GM12878 (cell line): ENCODE results near the gene LIN37. TPM values are rescaled to one million over a fixed set of nuclear protein-coding genes. Genes with fewer than 3 reads are reported as not detected.

Source experiments
- ATAC-seq: fragments of 200-7000 bp; cut with Tn5 transposase; 3 replicates; pipeline ENCODE4 v1.9.1; 2020; ENCODE audit warnings: mild to moderate bottlenecking, moderate library complexity
- BruUV-seq: library from RNA; stranded (reverse); fragments of 400-500 nt; replicated peaks from 2 replicates; lab custom pipeline; 2021; lab: Mats Ljungman, UMichigan
- CTCF ChIA-PET: fragments of 300-600 bp; sonication (Branson Sonifier 250); formaldehyde crosslinking; extraction: SDS; loops from one replicate; lab custom pipeline; 2021; ENCODE audit warnings: inconsistent platforms; lab: Yijun Ruan, JAX
- POLR2A ChIA-PET: fragments of 350-600 bp; formaldehyde crosslinking; extraction: SDS; loops from one replicate; lab custom pipeline; 2021; ENCODE audit warnings: inconsistent platforms; lab: Charles Lee
- RAD21 ChIA-PET: fragments of 300-600 bp; sonication (Branson Sonifier 250); formaldehyde crosslinking; loops from one replicate; lab custom pipeline; 2023; ENCODE audit warnings: antibody characterized with exemption; ENCODE audit not compliant: unreplicated experiment; lab: Charles Lee
- SMC1A ChIA-PET: fragments of 300-600 bp; sonication (Branson Sonifier 250); formaldehyde crosslinking; loops from one replicate; lab custom pipeline; 2023; ENCODE audit not compliant: unreplicated experiment, uncharacterized antibody; lab: Charles Lee
- DNase-seq: peaks from one replicate; pipeline ENCODE4 v3.0.0-alpha.2; 2011; ENCODE audit warnings: low read depth, low spot score
- FAIRE-seq: peaks from 3 replicates; lab custom pipeline; 2011; peaks lifted over from hg19 to GRCh38; lab: Jason Lieb, UNC
- H2AFZ ChIP-seq: 2 replicates; pipeline ENCODE4 v1.6.0; 2011; ENCODE audit warnings: low read depth, low read length, control low read depth; ENCODE audit not compliant: control insufficient read depth
- H3K27ac ChIP-seq: 2 replicates; pipeline ENCODE4 v1.5.1; 2011; ENCODE audit warnings: control low read depth; ENCODE audit not compliant: control insufficient read depth, insufficient read depth
- H3K27me3 ChIP-seq, 2 experiments: replicated peaks in 1 of 2; 2 replicates each; pipeline versions ENCODE4 v1.6.0 to v1.6.1; 2011; ENCODE audit warnings: low read length in 1 of 2; ENCODE audit not compliant: control insufficient read depth in 2 of 2, insufficient read depth in 2 of 2
- H3K36me3 ChIP-seq, 2 experiments: 2 replicates each; pipeline ENCODE4 v1.5.1; 2011; ENCODE audit warnings: low read length in 1 of 2; ENCODE audit not compliant: control insufficient read depth in 2 of 2, insufficient read depth in 2 of 2
- H3K4me1 ChIP-seq: 2 replicates; pipeline ENCODE4 v1.6.1; 2011; ENCODE audit warnings: mild to moderate bottlenecking, low read length, moderate library complexity, mixed read lengths; ENCODE audit not compliant: control insufficient read depth, insufficient read depth
- H3K4me2 ChIP-seq: 2 replicates; pipeline ENCODE4 v1.6.0; 2011; ENCODE audit warnings: control low read depth; ENCODE audit not compliant: control insufficient read depth, insufficient read depth
- H3K4me3 ChIP-seq: fragments of 200-600 bp; sonication (generic); 2 replicates; pipeline ENCODE4 v1.5.1; 2016
- H3K79me2 ChIP-seq: 2 replicates; pipeline ENCODE4 v1.6.0; 2011; ENCODE audit warnings: low read length; ENCODE audit not compliant: control insufficient read depth, insufficient read depth
- H3K9ac ChIP-seq: 2 replicates; pipeline ENCODE4 v1.8.0; 2011; ENCODE audit warnings: low read length, control low read depth, mixed read lengths; ENCODE audit not compliant: control insufficient read depth, insufficient read depth
- H3K9me3 ChIP-seq: replicated peaks from 3 replicates; pipeline ENCODE4 v1.5.1; 2011; ENCODE audit warnings: mild to moderate bottlenecking, low read length; ENCODE audit not compliant: control insufficient read depth, insufficient read depth
- H4K20me1 ChIP-seq: 2 replicates; pipeline ENCODE4 v1.6.0; 2011; ENCODE audit not compliant: control insufficient read depth, insufficient read depth
- CREM ChIP-seq: IDR thresholded peaks from 2 replicates; pipeline ENCODE4 v1.6.1; 2014; ENCODE audit warnings: antibody characterized with exemption, low read depth
- CTCF ChIP-seq, 3 experiments: IDR thresholded peaks in 2 of 3; conservative IDR thresholded peaks in 1 of 3; 2 replicates each; pipeline ENCODE4 v1.5.1; 2011; ENCODE audit warnings: low read depth in 3 of 3, low read length in 3 of 3, mild to moderate bottlenecking in 3 of 3, control low read depth in 2 of 3, moderate library complexity in 2 of 3, inconsistent platforms in 1 of 3, mixed read lengths in 1 of 3; ENCODE audit not compliant: control insufficient read depth in 2 of 3, insufficient read depth in 1 of 3; ENCODE audit errors: extremely low read depth in 1 of 3
- E2F8 ChIP-seq: fragments of 450-650 bp; IDR thresholded peaks from 2 replicates; pipeline ENCODE4 v1.6.1; 2018; ENCODE audit warnings: mild to moderate bottlenecking, low read depth, moderate library complexity; ENCODE audit not compliant: partially characterized antibody
- EP300 ChIP-seq, 2 experiments: fragments of 150-350 bp in 1 of 2; IDR thresholded peaks; 2 replicates each; pipeline ENCODE4 v1.6.1; 2011 to 2012; ENCODE audit warnings: low read depth in 2 of 2, low read length in 2 of 2, borderline replicate concordance in 1 of 2, improper control_type of control experiment in 1 of 2, inconsistent platforms in 1 of 2; ENCODE audit not compliant: control insufficient read depth in 1 of 2
- JUND ChIP-seq: IDR thresholded peaks from 2 replicates; pipeline ENCODE4 v1.6.1; 2012; ENCODE audit warnings: low read depth, mild to moderate bottlenecking, low read length, improper control_type of control experiment, moderate library complexity
- NFXL1 ChIP-seq: fragments of 450-650 bp; IDR thresholded peaks from 2 replicates; pipeline ENCODE4 v1.6.1; 2017; ENCODE audit warnings: antibody characterized with exemption, mild to moderate bottlenecking, borderline replicate concordance
- RCOR1 ChIP-seq: conservative IDR thresholded peaks from 2 replicates; pipeline ENCODE4 v1.6.1; 2012; ENCODE audit warnings: low read depth, low read length, improper control_type of control experiment
- SP1 ChIP-seq: IDR thresholded peaks from one replicate; pipeline ENCODE4 v1.6.1; 2011; ENCODE audit warnings: low read depth, low read length
- SREBF1 ChIP-seq: IDR thresholded peaks from 2 replicates; pipeline ENCODE4 v1.6.1; 2012; ENCODE audit warnings: mild to moderate bottlenecking, low read length
- STAT3 ChIP-seq: IDR thresholded peaks from 2 replicates; pipeline ENCODE4 v1.6.1; 2011; ENCODE audit warnings: low read depth, low read length, improper control_type of control experiment
- TCF3 ChIP-seq: IDR thresholded peaks from 2 replicates; pipeline ENCODE4 v1.6.1; 2012; ENCODE audit warnings: low read depth, mild to moderate bottlenecking, low read length, borderline replicate concordance; ENCODE audit not compliant: insufficient read depth
- ZNF24 ChIP-seq: fragments of 450-650 bp; IDR thresholded peaks from 2 replicates; pipeline ENCODE4 v1.6.1; 2017; ENCODE audit warnings: antibody characterized with exemption, mild to moderate bottlenecking
- ZZZ3 ChIP-seq: IDR thresholded peaks from 2 replicates; pipeline ENCODE4 v1.6.1; 2011; ENCODE audit warnings: low read depth; ENCODE audit not compliant: control insufficient read depth, insufficient read length
- WGBS: methylation state at CpG from one replicate; pipeline ENCODE4 v1.1.6; 2016; ENCODE audit warnings: low lambda C conversion rate; ENCODE audit not compliant: insufficient replicate concordance, insufficient coverage; ENCODE audit errors: missing lambda C conversion rate; 5-methylcytosine and 5-hydroxymethylcytosine counted together
- in situ Hi-C: fragments of 300-500 bp; cut with MboI; formaldehyde crosslinking; loops from 9 replicates; pipeline ENCODE4 v1.14.3; 2018; ENCODE audit warnings: mixed read lengths
- intact Hi-C: fragments of 100-400 bp; cut with micrococcal nuclease; formaldehyde crosslinking; loops from one replicate; pipeline ENCODE4 v1.14.2; 2022; ENCODE audit not compliant: unreplicated experiment
- polyA plus RNA-seq, 11 experiments: library from polyadenylated mRNA; depleted of rRNA in 4 of 11; unstranded in 6 of 11; stranded (reverse) in 5 of 11; fragments of >200 nt; fragmentation: Nextera tagmentation in 4 of 11; fragmentation: Illumina TruSeq in 1 of 11; extraction: Ambion mirVana in 4 of 11; extraction: Trizol in 1 of 11; gene quantifications; 1 replicate in 1 of 11; 2 replicates in 10 of 11; pipeline versions ENCODE4 v1.2.1 to v1.2.3, GENCODE V29; 2011 to 2016; ENCODE audit warnings: inconsistent platforms in 2 of 11, missing spikeins in 2 of 11, low read depth in 1 of 11
- total RNA-seq, 4 experiments: library from RNA; depleted of rRNA in 3 of 4; stranded (reverse); fragments of >200 nt in 3 of 4; fragmentation: Illumina TruSeq in 1 of 4; extraction: Trizol in 1 of 4; gene quantifications; 2 replicates each; pipeline versions ENCODE4 v1.2.1 to v1.2.3, GENCODE V29; 2013 to 2021
- TF ChIP-seq, protein P1 (sequence below): fragments of 450-650 bp; IDR thresholded peaks from 2 replicates; pipeline ENCODE4 v1.6.1; 2017; ENCODE audit warnings: mild to moderate bottlenecking, moderate library complexity
- TF ChIP-seq, protein P2 (sequence below): IDR thresholded peaks from 2 replicates; pipeline ENCODE4 v1.6.1; 2012; ENCODE audit warnings: low read depth, low read length, improper control_type of control experiment

Gene LIN37
- total and polyA plus RNA-seq, 10 of the 15 experiments (the other 5 are each of a cell fraction or from before 2014, with no cell fraction given) = 0.69 to 11.9 (median 7.6) TPM

GRCh38 chr19:35777961-35778360 is 29.6 kb downstream of the LIN37 start:
- no peak overlapping the region for H3K4me2 ChIP-seq
- H3K4me3 ChIP-seq = no peak overlapping the region
- DNase-seq = no peak
- RAD21 ChIA-PET = interaction anchor here (1.3 kb wide), 1 partner anchor 30 kb away, joined by 3 read pairs; the partner anchor contains the start of gene LIN37
- 67% methylated on average over 7 of the region's 7 CpGs for WGBS
- POLR2A ChIA-PET = no interaction called here
- no peaks in the 10 kb centered on the region for H3K9me3 ChIP-seq
- no peaks in the 10 kb centered on the region for H3K79me2 ChIP-seq
- CTCF ChIA-PET = no interaction called here
- no peak for FAIRE-seq
- intact Hi-C loops (no loop called here), in situ Hi-C loops (no loop called here)
- H2AFZ ChIP-seq = no peak overlapping the region
- no peak overlapping the region for H3K27ac ChIP-seq
- BruUV-seq = no TSS peak
- no peak overlapping the region for H3K9ac ChIP-seq
- H3K4me1 ChIP-seq = no peaks in the 10 kb centered on the region
- ATAC-seq = no peak
- no peaks in the 10 kb centered on the region for H4K20me1 ChIP-seq
- no peaks in the 10 kb centered on the region; a peak in 1 of 4 replicates for H3K36me3 ChIP-seq
- SMC1A ChIA-PET = no interaction called here
- H3K27me3 ChIP-seq = no peaks in the 10 kb centered on the region
- TF ChIP-seq E2F8 = no peak
- TF ChIP-seq ZNF24 = no peak
- TF ChIP-seq TCF3 = no peak
- no peak for TF ChIP-seq EP300 (IDR thresholded peaks at IDR 0.05; ENCODE audit: borderline replicate concordance in 1 of 2, control insufficient read depth in 1 of 2, low read depth in 2 of 2, low read length in 2 of 2)
- TF ChIP-seq SP1 = no peak
- no peak for TF ChIP-seq NFXL1
- TF ChIP-seq STAT3 = no peak
- no peak for TF ChIP-seq SREBF1
- no peak for TF ChIP-seq JUND
- TF ChIP-seq, protein P1, sequence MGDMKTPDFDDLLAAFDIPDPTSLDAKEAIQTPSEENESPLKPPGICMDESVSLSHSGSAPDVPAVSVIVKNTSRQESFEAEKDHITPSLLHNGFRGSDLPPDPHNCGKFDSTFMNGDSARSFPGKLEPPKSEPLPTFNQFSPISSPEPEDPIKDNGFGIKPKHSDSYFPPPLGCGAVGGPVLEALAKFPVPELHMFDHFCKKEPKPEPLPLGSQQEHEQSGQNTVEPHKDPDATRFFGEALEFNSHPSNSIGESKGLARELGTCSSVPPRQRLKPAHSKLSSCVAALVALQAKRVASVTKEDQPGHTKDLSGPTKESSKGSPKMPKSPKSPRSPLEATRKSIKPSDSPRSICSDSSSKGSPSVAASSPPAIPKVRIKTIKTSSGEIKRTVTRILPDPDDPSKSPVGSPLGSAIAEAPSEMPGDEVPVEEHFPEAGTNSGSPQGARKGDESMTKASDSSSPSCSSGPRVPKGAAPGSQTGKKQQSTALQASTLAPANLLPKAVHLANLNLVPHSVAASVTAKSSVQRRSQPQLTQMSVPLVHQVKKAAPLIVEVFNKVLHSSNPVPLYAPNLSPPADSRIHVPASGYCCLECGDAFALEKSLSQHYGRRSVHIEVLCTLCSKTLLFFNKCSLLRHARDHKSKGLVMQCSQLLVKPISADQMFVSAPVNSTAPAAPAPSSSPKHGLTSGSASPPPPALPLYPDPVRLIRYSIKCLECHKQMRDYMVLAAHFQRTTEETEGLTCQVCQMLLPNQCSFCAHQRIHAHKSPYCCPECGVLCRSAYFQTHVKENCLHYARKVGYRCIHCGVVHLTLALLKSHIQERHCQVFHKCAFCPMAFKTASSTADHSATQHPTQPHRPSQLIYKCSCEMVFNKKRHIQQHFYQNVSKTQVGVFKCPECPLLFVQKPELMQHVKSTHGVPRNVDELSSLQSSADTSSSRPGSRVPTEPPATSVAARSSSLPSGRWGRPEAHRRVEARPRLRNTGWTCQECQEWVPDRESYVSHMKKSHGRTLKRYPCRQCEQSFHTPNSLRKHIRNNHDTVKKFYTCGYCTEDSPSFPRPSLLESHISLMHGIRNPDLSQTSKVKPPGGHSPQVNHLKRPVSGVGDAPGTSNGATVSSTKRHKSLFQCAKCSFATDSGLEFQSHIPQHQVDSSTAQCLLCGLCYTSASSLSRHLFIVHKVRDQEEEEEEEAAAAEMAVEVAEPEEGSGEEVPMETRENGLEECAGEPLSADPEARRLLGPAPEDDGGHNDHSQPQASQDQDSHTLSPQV = no peak
- no peak for TF ChIP-seq ZZZ3
- no peak for TF ChIP-seq CTCF (IDR thresholded peaks at IDR 0.05 in 2 of 3, conservative IDR thresholded peaks at IDR 0.05 in 1 of 3; ENCODE audit: control insufficient read depth in 2 of 3, extremely low read depth in 1 of 3, insufficient read depth in 1 of 3, low read depth in 3 of 3, low read length in 3 of 3)
- TF ChIP-seq, protein P2, sequence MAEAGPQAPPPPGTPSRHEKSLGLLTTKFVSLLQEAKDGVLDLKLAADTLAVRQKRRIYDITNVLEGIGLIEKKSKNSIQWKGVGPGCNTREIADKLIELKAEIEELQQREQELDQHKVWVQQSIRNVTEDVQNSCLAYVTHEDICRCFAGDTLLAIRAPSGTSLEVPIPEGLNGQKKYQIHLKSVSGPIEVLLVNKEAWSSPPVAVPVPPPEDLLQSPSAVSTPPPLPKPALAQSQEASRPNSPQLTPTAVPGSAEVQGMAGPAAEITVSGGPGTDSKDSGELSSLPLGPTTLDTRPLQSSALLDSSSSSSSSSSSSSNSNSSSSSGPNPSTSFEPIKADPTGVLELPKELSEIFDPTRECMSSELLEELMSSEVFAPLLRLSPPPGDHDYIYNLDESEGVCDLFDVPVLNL = no peak
- no peak for TF ChIP-seq CREM
- no peak for TF ChIP-seq RCOR1
